GM12878 (cell line): ENCODE data around the gene CA9. TPM values are rescaled to one million over a fixed set of nuclear protein-coding genes. Genes with fewer than 3 reads are reported as not detected.
A peak's percentile ranks its signal among the peaks of the same experiment; 100 is the strongest.

ENCODE experiments used
- ATAC-seq: fragments of 200-7000 bp; cut with Tn5 transposase; 3 replicates; pipeline ENCODE4 v1.9.1; 2020; ENCODE audit warnings: mild to moderate bottlenecking, moderate library complexity
- BruUV-seq: library from RNA; stranded (reverse); fragments of 400-500 nt; replicated peaks from 2 replicates; lab custom pipeline; 2021; lab: Mats Ljungman, UMichigan
- CTCF ChIA-PET: fragments of 300-600 bp; sonication (Branson Sonifier 250); formaldehyde crosslinking; extraction: SDS; loops from one replicate; lab custom pipeline; 2021; ENCODE audit warnings: inconsistent platforms; lab: Yijun Ruan, JAX
- POLR2A ChIA-PET: fragments of 350-600 bp; formaldehyde crosslinking; extraction: SDS; loops from one replicate; lab custom pipeline; 2021; ENCODE audit warnings: inconsistent platforms; lab: Charles Lee
- RAD21 ChIA-PET: fragments of 300-600 bp; sonication (Branson Sonifier 250); formaldehyde crosslinking; loops from one replicate; lab custom pipeline; 2023; ENCODE audit warnings: antibody characterized with exemption; ENCODE audit not compliant: unreplicated experiment; lab: Charles Lee
- SMC1A ChIA-PET: fragments of 300-600 bp; sonication (Branson Sonifier 250); formaldehyde crosslinking; loops from one replicate; lab custom pipeline; 2023; ENCODE audit not compliant: unreplicated experiment, uncharacterized antibody; lab: Charles Lee
- DNase-seq: peaks from one replicate; pipeline ENCODE4 v3.0.0-alpha.2; 2011; ENCODE audit warnings: low read depth, low spot score
- FAIRE-seq: peaks from 3 replicates; lab custom pipeline; 2011; peaks lifted over from hg19 to GRCh38; lab: Jason Lieb, UNC
- H2AFZ ChIP-seq: 2 replicates; pipeline ENCODE4 v1.6.0; 2011; ENCODE audit warnings: low read depth, low read length, control low read depth; ENCODE audit not compliant: control insufficient read depth
- H3K27ac ChIP-seq: 2 replicates; pipeline ENCODE4 v1.5.1; 2011; ENCODE audit warnings: control low read depth; ENCODE audit not compliant: control insufficient read depth, insufficient read depth
- H3K27me3 ChIP-seq, 2 experiments: replicated peaks in 1 of 2; 2 replicates each; pipeline versions ENCODE4 v1.6.0 to v1.6.1; 2011; ENCODE audit warnings: low read length in 1 of 2; ENCODE audit not compliant: control insufficient read depth in 2 of 2, insufficient read depth in 2 of 2
- H3K36me3 ChIP-seq, 2 experiments: 2 replicates each; pipeline ENCODE4 v1.5.1; 2011; ENCODE audit warnings: low read length in 1 of 2; ENCODE audit not compliant: control insufficient read depth in 2 of 2, insufficient read depth in 2 of 2
- H3K4me1 ChIP-seq: 2 replicates; pipeline ENCODE4 v1.6.1; 2011; ENCODE audit warnings: mild to moderate bottlenecking, low read length, moderate library complexity, mixed read lengths; ENCODE audit not compliant: control insufficient read depth, insufficient read depth
- H3K4me2 ChIP-seq: 2 replicates; pipeline ENCODE4 v1.6.0; 2011; ENCODE audit warnings: control low read depth; ENCODE audit not compliant: control insufficient read depth, insufficient read depth
- H3K4me3 ChIP-seq: fragments of 200-600 bp; sonication (generic); 2 replicates; pipeline ENCODE4 v1.5.1; 2016
- H3K79me2 ChIP-seq: 2 replicates; pipeline ENCODE4 v1.6.0; 2011; ENCODE audit warnings: low read length; ENCODE audit not compliant: control insufficient read depth, insufficient read depth
- H3K9ac ChIP-seq: 2 replicates; pipeline ENCODE4 v1.8.0; 2011; ENCODE audit warnings: low read length, control low read depth, mixed read lengths; ENCODE audit not compliant: control insufficient read depth, insufficient read depth
- H3K9me3 ChIP-seq: replicated peaks from 3 replicates; pipeline ENCODE4 v1.5.1; 2011; ENCODE audit warnings: mild to moderate bottlenecking, low read length; ENCODE audit not compliant: control insufficient read depth, insufficient read depth
- H4K20me1 ChIP-seq: 2 replicates; pipeline ENCODE4 v1.6.0; 2011; ENCODE audit not compliant: control insufficient read depth, insufficient read depth
- BACH1 ChIP-seq: fragments of 450-650 bp; IDR thresholded peaks from 2 replicates; pipeline ENCODE4 v1.6.1; 2017; ENCODE audit warnings: mild to moderate bottlenecking, borderline replicate concordance
- CREM ChIP-seq: IDR thresholded peaks from 2 replicates; pipeline ENCODE4 v1.6.1; 2014; ENCODE audit warnings: antibody characterized with exemption, low read depth
- E4F1 ChIP-seq: fragments of 450-650 bp; IDR thresholded peaks from 2 replicates; pipeline ENCODE4 v1.6.1; 2018; ENCODE audit warnings: borderline replicate concordance, mild to moderate bottlenecking; ENCODE audit not compliant: partially characterized antibody
- FOXM1 ChIP-seq: IDR thresholded peaks from 2 replicates; pipeline ENCODE4 v1.6.1; 2012; ENCODE audit warnings: low read depth, mild to moderate bottlenecking, inconsistent platforms, low read length, moderate library complexity
- HDAC2 ChIP-seq: fragments of 200-600 bp; sonication (generic); IDR thresholded peaks from 2 replicates; pipeline ENCODE4 v1.6.1; 2017
- HSF1 ChIP-seq: fragments of 150-350 bp; IDR thresholded peaks from 2 replicates; pipeline ENCODE4 v1.6.1; 2014; ENCODE audit warnings: mild to moderate bottlenecking, low read depth, low read length
- MLLT1 ChIP-seq: fragments of 450-650 bp; IDR thresholded peaks from 2 replicates; pipeline ENCODE4 v1.6.1; 2016; ENCODE audit warnings: mild to moderate bottlenecking
- RAD21 ChIP-seq: IDR thresholded peaks from 2 replicates; pipeline ENCODE4 v1.6.1; 2011; ENCODE audit warnings: mild to moderate bottlenecking, low read depth, low read length, moderate library complexity; ENCODE audit not compliant: insufficient read depth
- RAD51 ChIP-seq: fragments of 450-650 bp; IDR thresholded peaks from 2 replicates; pipeline ENCODE4 v1.6.1; 2016; ENCODE audit warnings: moderate library complexity, mild to moderate bottlenecking, inconsistent platforms
- RUNX3 ChIP-seq: IDR thresholded peaks from 2 replicates; pipeline ENCODE4 v1.6.1; 2012; ENCODE audit warnings: low read length, inconsistent platforms
- SMAD5 ChIP-seq: IDR thresholded peaks from 2 replicates; pipeline ENCODE4 v1.6.1; 2016; ENCODE audit warnings: antibody characterized with exemption, low read depth
- SUZ12 ChIP-seq: fragments of 200-600 bp; sonication (generic); IDR thresholded peaks from one replicate; pipeline ENCODE4 v1.6.1; 2018; ENCODE audit warnings: antibody characterized with exemption, mild to moderate bottlenecking; ENCODE audit not compliant: unreplicated experiment
- TARDBP ChIP-seq: IDR thresholded peaks from 2 replicates; pipeline ENCODE4 v1.6.1; 2016; ENCODE audit warnings: borderline replicate concordance
- TBL1XR1 ChIP-seq: IDR thresholded peaks from 2 replicates; pipeline ENCODE4 v1.6.1; 2012; ENCODE audit warnings: low read depth, low read length, improper control_type of control experiment
- ZNF24 ChIP-seq: fragments of 450-650 bp; IDR thresholded peaks from 2 replicates; pipeline ENCODE4 v1.6.1; 2017; ENCODE audit warnings: antibody characterized with exemption, mild to moderate bottlenecking
- ZNF592 ChIP-seq: fragments of 450-650 bp; IDR thresholded peaks from 2 replicates; pipeline ENCODE4 v1.6.1; 2017; ENCODE audit warnings: mild to moderate bottlenecking, moderate library complexity
- WGBS: methylation state at CpG from one replicate; pipeline ENCODE4 v1.1.6; 2016; ENCODE audit warnings: low lambda C conversion rate; ENCODE audit not compliant: insufficient replicate concordance, insufficient coverage; ENCODE audit errors: missing lambda C conversion rate; 5-methylcytosine and 5-hydroxymethylcytosine counted together
- in situ Hi-C: fragments of 300-500 bp; cut with MboI; formaldehyde crosslinking; loops from 9 replicates; pipeline ENCODE4 v1.14.3; 2018; ENCODE audit warnings: mixed read lengths
- intact Hi-C: fragments of 100-400 bp; cut with micrococcal nuclease; formaldehyde crosslinking; loops from one replicate; pipeline ENCODE4 v1.14.2; 2022; ENCODE audit not compliant: unreplicated experiment
- polyA plus RNA-seq, 11 experiments: library from polyadenylated mRNA; depleted of rRNA in 4 of 11; unstranded in 6 of 11; stranded (reverse) in 5 of 11; fragments of >200 nt; fragmentation: Nextera tagmentation in 4 of 11; fragmentation: Illumina TruSeq in 1 of 11; extraction: Ambion mirVana in 4 of 11; extraction: Trizol in 1 of 11; gene quantifications; 1 replicate in 1 of 11; 2 replicates in 10 of 11; pipeline versions ENCODE4 v1.2.1 to v1.2.3, GENCODE V29; 2011 to 2016; ENCODE audit warnings: inconsistent platforms in 2 of 11, missing spikeins in 2 of 11, low read depth in 1 of 11
- total RNA-seq, 4 experiments: library from RNA; depleted of rRNA in 3 of 4; stranded (reverse); fragments of >200 nt in 3 of 4; fragmentation: Illumina TruSeq in 1 of 4; extraction: Trizol in 1 of 4; gene quantifications; 2 replicates each; pipeline versions ENCODE4 v1.2.1 to v1.2.3, GENCODE V29; 2013 to 2021

CA9 gene
- total and polyA plus RNA-seq, 10 of the 15 experiments (the other 5 are each of a cell fraction or from before 2014, with no cell fraction given): 0.53 to 6.6 (median 1.2) TPM

- ATAC-seq (no peak; the same call in 1 of the 3 replicates), FAIRE-seq (no peak), DNase-seq (no peak)
- peaks cover 3% of the 10 kb centered on the region; the same call in 1 of the 2 replicates for H3K4me1 ChIP-seq
- ChIA-PET POLR2A (interaction anchor here (1.1 to 2.7 kb wide), 5 partner anchors 10 to 72 kb away, joined by 3 to 13 read pairs (median 5); partner anchors contain the start of genes CREB3 and TLN1), RAD21 (interaction anchor here (1.2 to 2.0 kb wide), 4 partner anchors 21 to 88 kb away, joined by 3 to 7 read pairs (median 4); no protein-coding TSS in a partner anchor), SMC1A (interaction anchor here (0.6 to 1.4 kb wide), 10 partner anchors 8 to 1394 kb away, joined by 3 to 4 read pairs (median 4); no protein-coding TSS in a partner anchor), CTCF (interaction anchor here (1.4 to 15.2 kb wide), 4 partner anchors 30 to 99 kb away, joined by 3 to 227 read pairs (median 10); partner anchors contain the start of genes ARHGEF39, CCDC107 and RMRP)
- H3K4me3 ChIP-seq: peak overlapping the region; percentile 87; the same call in 1 of the 2 replicates
- H4K20me1 ChIP-seq: no peaks in the 10 kb centered on the region
- 40% methylated on average over 10 of the region's 10 CpGs for WGBS
- H3K27ac ChIP-seq: no peak overlapping the region
- H3K4me2 ChIP-seq: peak overlapping the region; percentile 90
- peaks cover 5 to 6% of the 10 kb centered on the region in 2 experiments; a peak in 2 of 4 replicates for H3K36me3 ChIP-seq
- H2AFZ ChIP-seq: peak overlapping the region; percentile 62
- no peaks in the 10 kb centered on the region; the same call in 1 of the 2 replicates for H3K79me2 ChIP-seq
- H3K27me3 ChIP-seq: no peaks in the 10 kb centered on the region
- peak overlapping the region; percentile 53; the same call in 1 of the 2 replicates for H3K9ac ChIP-seq
- BruUV-seq: no TSS peak
- H3K9me3 ChIP-seq: no peaks in the 10 kb centered on the region
- intact Hi-C loops: no loop called here
- in situ Hi-C loops: no loop called here
- TF ChIP-seq CREM: no peak
- TF ChIP-seq RAD51: no peak
- no peak for TF ChIP-seq FOXM1
- no peak for TF ChIP-seq E4F1
- TF ChIP-seq SMAD5: no peak
- TF ChIP-seq ZNF592: no peak
- no peak for TF ChIP-seq TBL1XR1
- TF ChIP-seq RAD21: no peak
- TF ChIP-seq HSF1: no peak
- TF ChIP-seq TARDBP: no peak
- TF ChIP-seq BACH1: no peak
- no peak for TF ChIP-seq RUNX3
- TF ChIP-seq MLLT1: no peak
- TF ChIP-seq HDAC2: no peak
- TF ChIP-seq ZNF24: no peak
- no peak for TF ChIP-seq SUZ12
These were observed 17.6 kb downstream of the CA9 start for GRCh38 chr9:35691334-35691650.
